ENCODE results near the gene RPS6KA5. TPM values are rescaled to one million over a fixed set of nuclear protein-coding genes. Genes with fewer than 3 reads are reported as not detected.

Gene RPS6KA5
- total RNA-seq, 1 donor from 2014 or later, result 3.1 TPM

DNA sequence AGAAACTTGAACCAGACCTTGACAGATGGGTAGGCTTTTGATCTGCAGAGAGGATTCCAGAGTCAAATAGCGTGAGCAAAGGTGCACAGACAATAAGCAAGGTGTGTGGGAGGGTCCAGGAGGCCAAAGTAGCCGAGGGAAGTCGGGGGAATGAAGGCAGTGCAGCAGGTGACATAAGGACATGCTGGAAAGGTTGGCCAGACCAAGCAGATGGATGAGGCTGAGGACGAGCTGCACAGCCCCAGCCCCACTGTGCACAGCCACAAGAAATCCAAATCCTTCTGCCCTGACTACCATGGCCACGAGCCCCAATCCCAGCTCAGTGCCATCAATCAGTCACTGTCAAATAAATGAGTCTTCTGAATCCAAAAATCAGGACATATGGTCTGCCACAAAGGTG lies 249.6 kb downstream of the RPS6KA5 start:
- H3K36me3 ChIP-seq (ENCODE audit: control insufficient read depth in 3 of 3, insufficient read depth in 3 of 3, low read length in 3 of 3), result no peaks in the 10 kb centered on the region

DNA sequence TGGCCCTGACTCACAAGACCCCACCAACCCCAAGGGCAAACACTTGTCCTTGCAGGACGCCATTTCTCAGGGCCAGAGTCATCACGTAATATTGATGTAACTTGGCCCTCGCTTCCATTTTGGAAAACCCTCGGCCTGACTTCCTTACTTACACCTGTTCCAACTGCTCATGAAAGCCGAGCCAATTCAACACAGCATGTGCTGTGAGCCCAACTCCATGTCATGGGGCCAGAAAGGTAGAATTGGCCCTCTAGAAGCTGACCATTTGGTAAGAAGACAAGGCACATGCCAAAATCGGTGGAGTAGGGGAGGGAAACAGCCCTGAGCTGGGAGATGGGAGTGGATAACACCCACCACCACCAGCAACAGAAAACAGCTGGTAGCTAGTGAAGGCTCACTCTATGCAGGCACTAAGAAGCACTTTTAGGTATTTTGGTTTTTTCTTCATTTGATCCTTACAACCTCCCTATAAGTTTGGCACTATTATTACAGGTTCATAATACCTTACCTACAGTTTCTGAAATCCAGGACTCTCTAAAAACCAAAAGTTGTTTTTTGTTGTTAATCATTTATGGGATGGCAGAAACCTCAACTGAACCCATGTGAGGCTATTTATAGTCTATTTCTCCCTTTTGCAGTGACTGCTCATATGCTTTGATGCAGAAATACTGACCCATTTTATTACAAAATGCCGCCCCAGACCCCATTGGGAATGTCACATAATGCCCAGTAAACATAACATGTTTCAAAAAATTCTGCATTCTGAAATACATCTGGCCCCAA lies 250.7 kb downstream of the RPS6KA5 start:
- Histone ChIP-seq H3K27me3 (ENCODE audit: control insufficient read depth in 3 of 3, insufficient read depth in 3 of 3, low read length in 3 of 3) (no peaks in the 10 kb centered on the region), H3K9ac (ENCODE audit: low read depth in 1 of 3, low read length in 3 of 3) (no peak overlapping the region), H3K36me3 (ENCODE audit: control insufficient read depth in 3 of 3, insufficient read depth in 3 of 3, low read length in 3 of 3) (no peaks in the 10 kb centered on the region), H3K4me1 (ENCODE audit: control insufficient read depth in 3 of 3, insufficient read depth in 3 of 3, low read length in 3 of 3) (peaks cover 50 to 72% (median 68%) of the 10 kb centered on the region in 3 donors), H3K4me3 (ENCODE audit: low read length in 3 of 3) (peak overlapping the region in 1 of 3 donors; percentile 37), H3K27ac (ENCODE audit: low read depth, low read length) (no peak overlapping the region), H3K9me3 (ENCODE audit: control insufficient read depth in 3 of 3, low read length in 3 of 3) (no peaks in the 10 kb centered on the region)

More for the DNA sequence above, 249.6 kb downstream of the RPS6KA5 start:
- Histone ChIP-seq H3K27me3 (ENCODE audit: control insufficient read depth in 3 of 3, insufficient read depth in 3 of 3, low read length in 3 of 3) (no peaks in the 10 kb centered on the region), H3K27ac (ENCODE audit: low read depth, low read length) (no peak overlapping the region), H3K4me3 (ENCODE audit: low read length in 3 of 3) (peak overlapping the region in 1 of 3 donors; percentile 29), H3K9ac (ENCODE audit: low read depth in 1 of 3, low read length in 3 of 3) (peak overlapping the region in 2 of 3 donors; percentile 16 to 28), H3K9me3 (ENCODE audit: control insufficient read depth in 3 of 3, low read length in 3 of 3) (no peaks in the 10 kb centered on the region), H3K4me1 (ENCODE audit: control insufficient read depth in 3 of 3, insufficient read depth in 3 of 3, low read length in 3 of 3) (peaks cover 57 to 76% (median 75%) of the 10 kb centered on the region in 3 donors)

DNA sequence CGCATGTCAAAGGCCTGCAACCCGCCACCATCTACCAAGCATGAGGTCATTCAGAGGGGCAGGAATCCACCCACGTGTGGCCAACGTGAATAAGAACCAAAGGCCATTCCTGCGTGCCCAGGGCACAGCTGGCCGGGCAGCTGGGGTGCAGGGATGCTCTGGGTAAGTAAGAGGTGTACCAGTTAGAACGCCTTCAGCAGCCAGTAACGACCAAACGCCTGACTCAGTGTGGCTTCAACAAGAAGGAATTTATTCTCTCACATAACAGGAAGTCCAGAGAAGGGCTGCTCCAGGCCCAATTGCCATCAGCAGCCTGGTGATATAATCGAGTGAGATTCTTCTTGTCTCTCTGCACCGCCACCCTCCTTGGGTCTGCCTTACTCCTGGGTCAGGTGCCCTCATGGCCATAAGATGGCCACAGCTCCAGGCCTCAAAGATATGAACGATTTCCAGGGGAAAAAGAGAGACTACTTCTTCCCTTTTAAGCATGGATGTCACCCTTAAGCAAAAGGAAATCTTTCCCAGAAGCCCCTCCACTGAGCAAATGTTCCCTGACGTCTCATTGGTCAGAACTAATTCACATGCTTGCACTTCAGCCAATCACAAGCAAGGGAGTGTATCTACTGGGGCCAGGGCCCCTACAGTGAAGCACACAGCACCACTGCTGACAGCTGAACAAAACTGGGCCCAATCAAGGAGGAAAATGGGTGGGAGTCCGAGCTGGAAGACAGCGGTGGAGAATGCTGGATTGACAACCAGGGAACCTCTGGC lies 251.5 kb downstream of the RPS6KA5 start:
- Histone ChIP-seq H3K36me3 (ENCODE audit: control insufficient read depth in 3 of 3, insufficient read depth in 3 of 3, low read length in 3 of 3) (no peaks in the 10 kb centered on the region), H3K4me3 (ENCODE audit: low read length in 3 of 3) (peak overlapping the region in 1 of 3 donors; percentile 41), H3K4me1 (ENCODE audit: control insufficient read depth in 3 of 3, insufficient read depth in 3 of 3, low read length in 3 of 3) (peaks cover 50 to 72% (median 66%) of the 10 kb centered on the region in 3 donors), H3K9ac (ENCODE audit: low read depth in 1 of 3, low read length in 3 of 3) (no peak overlapping the region), H3K27ac (ENCODE audit: low read depth, low read length) (peak overlapping the region; percentile 10), H3K9me3 (ENCODE audit: control insufficient read depth in 3 of 3, low read length in 3 of 3) (no peaks in the 10 kb centered on the region), H3K27me3 (ENCODE audit: control insufficient read depth in 3 of 3, insufficient read depth in 3 of 3, low read length in 3 of 3) (no peaks in the 10 kb centered on the region)

DNA sequence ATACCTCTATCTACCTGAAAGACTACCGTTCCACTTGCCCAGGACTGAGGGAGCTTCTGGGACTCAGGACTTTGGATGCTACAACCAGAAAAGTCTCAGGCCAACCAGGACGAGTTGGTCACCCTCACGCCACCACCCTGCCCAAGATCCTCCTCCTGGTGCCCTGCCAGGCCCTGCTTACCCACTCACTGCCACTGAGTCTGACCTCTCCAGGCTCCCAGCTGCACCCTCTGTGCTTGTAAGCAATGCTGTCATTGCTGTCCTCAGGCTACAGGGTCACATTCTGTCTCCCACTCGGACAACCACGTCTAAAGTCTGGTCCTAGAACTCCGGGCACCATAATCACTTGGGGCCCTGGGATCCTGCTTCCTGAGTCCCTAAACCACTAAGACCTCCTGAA lies 253.4 kb downstream of the RPS6KA5 start:
- Histone ChIP-seq H3K4me3 (ENCODE audit: low read length in 3 of 3) (no peak overlapping the region), H3K27ac (ENCODE audit: low read depth, low read length) (no peak overlapping the region), H3K9ac (ENCODE audit: low read depth in 1 of 3, low read length in 3 of 3) (peak overlapping the region in 1 of 3 donors; percentile 41), H3K36me3 (ENCODE audit: control insufficient read depth in 3 of 3, insufficient read depth in 3 of 3, low read length in 3 of 3) (no peaks in the 10 kb centered on the region), H3K9me3 (ENCODE audit: control insufficient read depth in 3 of 3, low read length in 3 of 3) (no peaks in the 10 kb centered on the region), H3K4me1 (ENCODE audit: control insufficient read depth in 3 of 3, insufficient read depth in 3 of 3, low read length in 3 of 3) (peaks cover 45 to 68% (median 67%) of the 10 kb centered on the region in 3 donors), H3K27me3 (ENCODE audit: control insufficient read depth in 3 of 3, insufficient read depth in 3 of 3, low read length in 3 of 3) (no peaks in the 10 kb centered on the region)

DNA sequence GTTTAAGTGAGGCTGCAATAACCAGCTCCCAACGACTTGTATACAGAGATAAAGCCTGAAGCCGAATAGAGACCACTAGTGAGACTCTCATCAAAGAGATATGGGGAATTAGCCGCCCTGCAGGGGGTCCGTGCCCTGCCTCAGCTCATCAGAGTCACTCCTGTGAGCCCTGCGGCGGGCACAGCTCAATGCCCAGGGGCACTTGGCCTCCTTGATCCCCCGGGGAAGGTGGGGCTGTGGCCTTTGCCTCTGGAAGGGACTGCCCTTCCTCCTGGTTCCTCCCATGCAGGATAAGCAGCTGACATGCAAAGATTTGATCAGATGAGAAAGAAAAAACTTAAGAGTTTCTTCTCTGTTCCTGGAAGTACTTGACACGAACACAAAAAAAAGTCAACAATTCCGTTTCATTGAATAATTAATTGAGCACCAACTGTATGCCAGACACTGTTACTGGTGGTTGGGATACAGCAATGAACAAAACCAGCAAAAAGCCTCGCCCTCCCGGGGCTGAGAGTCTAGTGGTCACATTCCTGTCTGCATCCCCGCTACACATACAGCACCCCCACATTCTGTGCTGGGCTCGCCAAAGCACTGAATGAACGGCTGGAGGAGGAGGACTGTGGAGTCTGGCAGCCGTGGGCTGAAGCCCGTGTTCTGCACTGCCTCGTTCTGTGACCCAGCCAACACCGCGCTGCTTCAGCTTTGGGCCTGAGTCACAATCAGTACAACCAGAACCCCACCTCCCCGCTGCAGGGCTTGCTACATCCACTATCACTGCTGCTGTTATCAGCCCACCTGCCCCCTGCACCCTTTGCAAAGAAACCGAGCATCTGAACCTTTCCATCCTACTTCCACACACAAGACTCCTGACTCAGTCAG lies 254.5 kb downstream of the RPS6KA5 start:
- H3K9ac ChIP-seq (ENCODE audit: low read depth in 1 of 3, low read length in 3 of 3), result no peak overlapping the region
- no peak overlapping the region for H3K27ac ChIP-seq (ENCODE audit: low read depth, low read length)
- no peak overlapping the region for H3K4me3 ChIP-seq (ENCODE audit: low read length in 3 of 3)
- H3K36me3 ChIP-seq (ENCODE audit: control insufficient read depth in 3 of 3, insufficient read depth in 3 of 3, low read length in 3 of 3), result no peaks in the 10 kb centered on the region
- H3K9me3 ChIP-seq (ENCODE audit: control insufficient read depth in 3 of 3, low read length in 3 of 3), result no peaks in the 10 kb centered on the region
- peaks cover 40 to 58% (median 57%) of the 10 kb centered on the region in 3 donors for H3K4me1 ChIP-seq (ENCODE audit: control insufficient read depth in 3 of 3, insufficient read depth in 3 of 3, low read length in 3 of 3)
- H3K27me3 ChIP-seq (ENCODE audit: control insufficient read depth in 3 of 3, insufficient read depth in 3 of 3, low read length in 3 of 3), result no peaks in the 10 kb centered on the region

DNA sequence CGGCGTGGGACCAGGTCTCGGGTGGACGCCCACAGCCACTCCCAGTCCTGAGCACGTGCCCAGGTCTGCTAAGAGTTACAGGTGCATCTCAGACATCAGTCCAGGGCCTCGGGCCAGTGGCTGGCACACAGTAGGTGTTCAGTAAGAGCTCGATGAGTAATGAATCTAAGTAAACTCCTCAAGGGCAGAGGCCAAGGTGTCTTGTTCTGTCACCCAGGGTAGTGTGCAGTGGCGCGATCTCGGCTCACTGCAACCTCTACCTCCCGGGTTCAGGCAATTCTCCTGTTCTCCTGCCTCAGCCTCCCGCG lies 255.4 kb downstream of the RPS6KA5 start:
- Histone ChIP-seq H3K4me3 (ENCODE audit: low read length in 3 of 3) (no peak overlapping the region), H3K27me3 (ENCODE audit: control insufficient read depth in 3 of 3, insufficient read depth in 3 of 3, low read length in 3 of 3) (no peaks in the 10 kb centered on the region), H3K36me3 (ENCODE audit: control insufficient read depth in 3 of 3, insufficient read depth in 3 of 3, low read length in 3 of 3) (no peaks in the 10 kb centered on the region), H3K9ac (ENCODE audit: low read depth in 1 of 3, low read length in 3 of 3) (no peak overlapping the region), H3K4me1 (ENCODE audit: control insufficient read depth in 3 of 3, insufficient read depth in 3 of 3, low read length in 3 of 3) (peaks cover 32 to 49% (median 48%) of the 10 kb centered on the region in 3 donors), H3K9me3 (ENCODE audit: control insufficient read depth in 3 of 3, low read length in 3 of 3) (no peaks in the 10 kb centered on the region), H3K27ac (ENCODE audit: low read depth, low read length) (no peak overlapping the region)

DNA sequence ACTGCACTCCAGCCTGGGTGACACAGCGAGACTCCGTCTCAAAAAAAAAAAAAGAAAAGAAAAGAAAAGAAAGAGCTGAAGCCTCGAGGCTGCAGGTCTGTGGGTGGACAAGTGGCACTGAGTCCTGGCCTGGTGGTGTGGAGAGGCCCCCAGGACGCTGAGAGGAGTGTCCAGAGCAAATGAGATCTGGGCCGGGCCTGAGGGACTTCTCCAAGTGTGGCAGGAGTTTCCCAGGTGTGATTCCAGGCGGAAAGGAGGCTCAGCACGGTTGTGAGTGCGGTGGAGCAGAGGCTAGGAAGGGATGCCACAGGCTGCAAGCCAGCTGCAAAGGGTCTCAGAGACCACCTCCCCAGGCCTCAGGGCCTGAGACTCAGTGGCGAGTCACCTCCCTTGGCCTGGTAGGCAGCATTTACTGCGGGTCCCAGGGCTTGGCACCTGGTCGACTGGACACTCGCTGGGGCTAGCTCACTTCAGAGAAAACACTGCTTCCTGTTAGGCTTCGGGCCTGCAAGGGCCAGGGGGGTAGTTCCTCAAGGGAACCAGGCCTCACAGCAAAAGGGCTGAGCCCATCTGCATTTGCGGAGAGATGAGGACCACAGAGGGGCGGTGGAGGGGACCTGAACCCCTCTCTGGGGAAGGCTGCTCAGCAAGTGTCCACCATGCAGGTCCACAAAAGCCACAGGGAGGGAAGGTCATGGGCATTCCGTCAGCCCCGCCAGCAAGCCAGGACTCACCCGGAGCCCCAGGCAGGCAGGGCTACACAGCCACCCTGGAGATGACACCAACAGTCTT lies 256.0 kb downstream of the RPS6KA5 start:
- Histone ChIP-seq H3K9me3 (ENCODE audit: control insufficient read depth in 3 of 3, low read length in 3 of 3) (no peaks in the 10 kb centered on the region), H3K4me1 (ENCODE audit: control insufficient read depth in 3 of 3, insufficient read depth in 3 of 3, low read length in 3 of 3) (peaks cover 26 to 43% (median 43%) of the 10 kb centered on the region in 3 donors), H3K27ac (ENCODE audit: low read depth, low read length) (no peak overlapping the region)

DNA sequence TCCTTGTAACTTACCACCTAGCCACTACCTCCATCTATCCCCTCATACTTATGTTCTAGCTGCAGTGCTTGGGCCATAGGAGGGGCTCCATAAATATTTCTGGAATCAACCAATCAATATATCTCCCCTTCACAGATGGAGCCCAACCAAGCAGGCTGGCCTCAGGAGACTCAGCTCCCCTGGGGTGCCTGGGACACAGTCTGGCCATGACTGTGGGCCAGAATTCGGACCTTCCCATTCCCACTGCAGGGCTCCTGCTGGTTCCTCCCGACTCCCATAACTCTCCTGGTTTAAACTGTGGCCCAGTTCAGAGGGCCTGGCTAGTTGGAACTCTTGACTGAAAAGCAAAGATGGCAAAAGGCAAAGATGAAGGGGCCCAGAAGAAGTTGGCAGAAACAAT lies 257.2 kb downstream of the RPS6KA5 start:
- H3K9ac ChIP-seq (ENCODE audit: low read depth in 1 of 3, low read length in 3 of 3), result no peak overlapping the region
- H3K36me3 ChIP-seq (ENCODE audit: control insufficient read depth in 3 of 3, insufficient read depth in 3 of 3, low read length in 3 of 3), result no peaks in the 10 kb centered on the region
- peak overlapping the region; percentile 56 for H3K27ac ChIP-seq (ENCODE audit: low read depth, low read length)
- no peaks in the 10 kb centered on the region for H3K27me3 ChIP-seq (ENCODE audit: control insufficient read depth in 3 of 3, insufficient read depth in 3 of 3, low read length in 3 of 3)
- H3K4me3 ChIP-seq (ENCODE audit: low read length in 3 of 3), result no peak overlapping the region
- no peaks in the 10 kb centered on the region for H3K9me3 ChIP-seq (ENCODE audit: control insufficient read depth in 3 of 3, low read length in 3 of 3)
- H3K4me1 ChIP-seq (ENCODE audit: control insufficient read depth in 3 of 3, insufficient read depth in 3 of 3, low read length in 3 of 3), result peaks cover 18 to 31% (median 30%) of the 10 kb centered on the region in 3 donors

More for the DNA sequence above, 256.0 kb downstream of the RPS6KA5 start:
- H3K27me3 ChIP-seq (ENCODE audit: control insufficient read depth in 3 of 3, insufficient read depth in 3 of 3, low read length in 3 of 3), result no peaks in the 10 kb centered on the region
- H3K4me3 ChIP-seq (ENCODE audit: low read length in 3 of 3), result no peak overlapping the region
- peak overlapping the region in 1 of 3 donors; percentile 10 for H3K9ac ChIP-seq (ENCODE audit: low read depth in 1 of 3, low read length in 3 of 3)
- H3K36me3 ChIP-seq (ENCODE audit: control insufficient read depth in 3 of 3, insufficient read depth in 3 of 3, low read length in 3 of 3), result no peaks in the 10 kb centered on the region

DNA sequence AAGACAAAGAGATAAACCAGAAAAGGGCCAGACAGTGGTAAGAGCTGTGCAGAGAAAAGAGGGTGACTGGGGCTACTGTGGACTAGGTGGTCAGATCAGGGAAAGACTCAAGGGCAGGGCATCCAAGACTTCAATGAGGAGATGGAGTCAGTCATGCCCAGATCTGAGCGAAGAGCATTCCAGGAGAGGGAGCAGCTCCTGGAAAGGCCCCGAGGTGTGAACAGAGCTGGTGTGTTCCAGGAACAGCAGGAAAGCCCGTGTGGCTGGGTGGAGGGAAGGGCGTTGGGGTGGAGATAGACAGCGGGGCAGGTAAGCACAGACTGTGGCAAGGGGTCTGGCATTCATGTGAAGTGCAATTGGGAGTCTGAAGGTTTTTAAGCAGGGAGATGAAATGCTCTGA lies 261.0 kb downstream of the RPS6KA5 start:
- no peak overlapping the region for H3K27ac ChIP-seq (ENCODE audit: low read depth, low read length)
- no peak overlapping the region for H3K4me3 ChIP-seq (ENCODE audit: low read length in 3 of 3)

More for the DNA sequence above, 261.0 kb downstream of the RPS6KA5 start:
- no peaks in the 10 kb centered on the region for H3K9me3 ChIP-seq (ENCODE audit: control insufficient read depth in 3 of 3, low read length in 3 of 3)
- no peaks in the 10 kb centered on the region for H3K27me3 ChIP-seq (ENCODE audit: control insufficient read depth in 3 of 3, insufficient read depth in 3 of 3, low read length in 3 of 3)
- H3K36me3 ChIP-seq (ENCODE audit: control insufficient read depth in 3 of 3, insufficient read depth in 3 of 3, low read length in 3 of 3), result peaks cover 0 to 2% (median 0%) of the 10 kb centered on the region in 3 donors
- H3K9ac ChIP-seq (ENCODE audit: low read depth in 1 of 3, low read length in 3 of 3), result no peak overlapping the region
- H3K4me1 ChIP-seq (ENCODE audit: control insufficient read depth in 3 of 3, insufficient read depth in 3 of 3, low read length in 3 of 3), result peaks cover 1 to 13% (median 12%) of the 10 kb centered on the region in 3 donors
